Embryonic facial prominence (tissue), 1 donor: Measurements from ENCODE around the gene IKBKE.

ENCODE experiments used
- DNase-seq: peaks from one replicate; pipeline ENCODE4 v3.0.0-alpha.2; 2016; ENCODE audit errors: extremely low spot score

IKBKE gene

GRCh38 chr1:206540044-206540780, 69.9 kb downstream of the IKBKE start:
- DNase-seq, result no peak

- DNase-seq, result no peak
Measured at GRCh38 chr1:206541236-206541833, 71.1 kb downstream of the IKBKE start.

- DNase-seq, result no peak
Measured at GRCh38 chr1:206544562-206545257, 74.4 kb downstream of the IKBKE start.

- DNase-seq, result no peak
Measured at GRCh38 chr1:206545351-206545750, 75.1 kb downstream of the IKBKE start.
